Measurements from ENCODE around the gene RPL22L1. TPM values are rescaled to one million over a fixed set of nuclear protein-coding genes. Genes with fewer than 3 reads are reported as not detected.

The RPL22L1 gene
- total RNA-seq, 3 donors from 2014 or later (not counting 1 experiment from before 2014, with no cell fraction given): 41.9 to 53.8 (median 44.8) TPM

DNA sequence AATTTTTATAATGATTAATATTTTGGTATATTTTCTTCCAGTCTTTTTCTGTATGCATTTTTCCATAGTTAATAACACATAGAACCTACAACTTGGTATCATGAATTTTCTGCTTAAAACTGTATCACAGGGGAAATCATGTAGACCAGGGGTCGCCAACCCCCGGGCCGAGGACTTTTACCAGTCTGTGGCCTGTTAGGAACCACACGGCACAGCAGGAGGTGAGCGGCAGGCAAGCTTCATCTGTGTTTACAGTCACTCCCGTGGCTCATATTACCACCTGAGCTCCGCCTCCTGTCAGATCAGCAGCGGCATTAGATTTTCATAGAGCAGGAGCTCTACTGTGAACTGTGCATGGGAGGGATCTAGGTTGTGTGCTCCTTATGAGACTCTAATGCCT, 54.7 kb downstream of the RPL22L1 start:
- Histone ChIP-seq H3K27me3 (ENCODE audit: control insufficient read depth, insufficient read depth, low read length) (no peaks in the 10 kb centered on the region), H3K4me1 (ENCODE audit: control insufficient read depth, insufficient read depth, low read length) (no peaks in the 10 kb centered on the region), H3K4me3 (ENCODE audit: low read length) (no peak overlapping the region), H3K9me3 (ENCODE audit: control insufficient read depth, insufficient read depth, low read length) (no peaks in the 10 kb centered on the region), H3K27ac (ENCODE audit: low read length) (no peak overlapping the region), H3K36me3 (ENCODE audit: control insufficient read depth, insufficient read depth, low read length) (no peaks in the 10 kb centered on the region)
- Mint-ChIP-seq H3K4me1 (peaks cover 6 to 7% of the 10 kb centered on the region in 2 donors), H3K9me3 (no peaks in the 10 kb centered on the region), H3K27ac (no peak overlapping the region), H3K27me3 (ENCODE audit: low read depth in 2 of 2) (peaks cover 0 to 6% of the 10 kb centered on the region in 2 donors), H3K36me3 (no peaks in the 10 kb centered on the region), H3K4me3 (no peak overlapping the region)
- ATAC-seq (no peak), DNase-seq (no peak)
- WGBS (ENCODE audit: insufficient coverage): 91% methylated on average over 8 of the region's 8 CpGs
- intact Hi-C loops (cut with micrococcal nuclease): no loop called here
- TF ChIP-seq, protein P1, sequence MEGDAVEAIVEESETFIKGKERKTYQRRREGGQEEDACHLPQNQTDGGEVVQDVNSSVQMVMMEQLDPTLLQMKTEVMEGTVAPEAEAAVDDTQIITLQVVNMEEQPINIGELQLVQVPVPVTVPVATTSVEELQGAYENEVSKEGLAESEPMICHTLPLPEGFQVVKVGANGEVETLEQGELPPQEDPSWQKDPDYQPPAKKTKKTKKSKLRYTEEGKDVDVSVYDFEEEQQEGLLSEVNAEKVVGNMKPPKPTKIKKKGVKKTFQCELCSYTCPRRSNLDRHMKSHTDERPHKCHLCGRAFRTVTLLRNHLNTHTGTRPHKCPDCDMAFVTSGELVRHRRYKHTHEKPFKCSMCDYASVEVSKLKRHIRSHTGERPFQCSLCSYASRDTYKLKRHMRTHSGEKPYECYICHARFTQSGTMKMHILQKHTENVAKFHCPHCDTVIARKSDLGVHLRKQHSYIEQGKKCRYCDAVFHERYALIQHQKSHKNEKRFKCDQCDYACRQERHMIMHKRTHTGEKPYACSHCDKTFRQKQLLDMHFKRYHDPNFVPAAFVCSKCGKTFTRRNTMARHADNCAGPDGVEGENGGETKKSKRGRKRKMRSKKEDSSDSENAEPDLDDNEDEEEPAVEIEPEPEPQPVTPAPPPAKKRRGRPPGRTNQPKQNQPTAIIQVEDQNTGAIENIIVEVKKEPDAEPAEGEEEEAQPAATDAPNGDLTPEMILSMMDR (IDR thresholded peaks at IDR 0.05): no peak

Other genes with a start within 250 kb of the RPL22L1 start
- 10 to 100 TPM; 12.9 to 34.8 (median 22.8) TPM for gene EIF5A2, start 38.4 kb upstream of the RPL22L1 start, total RNA-seq
- not detected for gene SLC2A2, start 156.5 kb upstream of the RPL22L1 start, total RNA-seq

Data from natural killer cell (primary cell).